Ascending aorta (tissue), 2 donors: Measurements from ENCODE around the gene MCC. TPM values are rescaled to one million over a fixed set of nuclear protein-coding genes. Genes with fewer than 3 reads are reported as not detected.
"Not testable (repeated sequence)": the region's sequence is repeated elsewhere in the genome, so short reads cannot be mapped to it uniquely, and the experiment has no call there.

Experiments
- DNase-seq, 2 donors: peaks; one replicate each; pipeline ENCODE4 v3.0.0-alpha.2; 2019; ENCODE audit warnings: low spot score in 2 of 2
- H3K27ac ChIP-seq, 2 donors: fragments of 200-600 bp; sonication (generic); one replicate each; pipeline ENCODE4 v1.5.1; 2016 to 2017; ENCODE audit warnings: mild to moderate bottlenecking in 1 of 2
- H3K27me3 ChIP-seq: fragments of 200-600 bp; sonication (generic); one replicate; pipeline ENCODE4 v1.5.1; 2017
- H3K36me3 ChIP-seq, 2 donors: fragments of 200-600 bp; sonication (generic); one replicate each; pipeline ENCODE4 v1.5.1; 2016
- H3K4me1 ChIP-seq, 2 donors: fragments of 200-600 bp; sonication (generic); one replicate each; pipeline ENCODE4 v1.5.1; 2016 to 2017; ENCODE audit warnings: mild to moderate bottlenecking in 1 of 2
- H3K4me3 ChIP-seq, 2 donors: fragments of 200-600 bp; sonication (generic); one replicate each; pipeline ENCODE4 v1.5.1; 2016 to 2017; ENCODE audit warnings: mild to moderate bottlenecking in 1 of 2
- H3K9me3 ChIP-seq, 2 donors: fragments of 200-600 bp; sonication (generic); one replicate each; pipeline ENCODE4 v1.5.1; 2016
- CTCF ChIP-seq, 3 experiments: fragments of 200-600 bp in 2 of 3; fragments of 450-650 bp in 1 of 3; sonication (generic) in 2 of 3; IDR thresholded peaks; one replicate each; pipeline ENCODE4 v1.5.1; 2016 to 2019; ENCODE audit warnings: antibody characterized with exemption in 3 of 3, mild to moderate bottlenecking in 1 of 3, moderate library complexity in 1 of 3
- intact Hi-C: fragments of 100-400 bp; cut with DNase I; formaldehyde crosslinking; loops from one replicate; pipeline ENCODE4 v1.15.1; 2023
- total RNA-seq: library from RNA; depleted of rRNA; stranded (reverse); fragments of >200 nt; gene quantifications from one replicate; pipeline ENCODE4 v1.1.0, GENCODE V29; 2016

Gene MCC
- total RNA-seq, 1 donor from 2014 or later: 67.9 TPM

- H3K4me3 ChIP-seq: no peak overlapping the region
- no peaks in the 10 kb centered on the region for H3K27me3 ChIP-seq
- DNase-seq: no peak
- H3K4me1 ChIP-seq: no peaks in the 10 kb centered on the region
- H3K27ac ChIP-seq: no peak overlapping the region
- intact Hi-C loops: loop anchor here (10.0 kb wide), 1 partner anchor 434 kb away; the partner anchor contains the start of gene YTHDC2
- TF ChIP-seq CTCF (IDR thresholded peaks at IDR 0.05): no peak
- H3K36me3 ChIP-seq: no peaks in the 10 kb centered on the region
- no peaks in the 10 kb centered on the region for H3K9me3 ChIP-seq
These were observed 407.0 kb downstream of the MCC start for GRCh38 chr5:113081091-113081839.

DNA sequence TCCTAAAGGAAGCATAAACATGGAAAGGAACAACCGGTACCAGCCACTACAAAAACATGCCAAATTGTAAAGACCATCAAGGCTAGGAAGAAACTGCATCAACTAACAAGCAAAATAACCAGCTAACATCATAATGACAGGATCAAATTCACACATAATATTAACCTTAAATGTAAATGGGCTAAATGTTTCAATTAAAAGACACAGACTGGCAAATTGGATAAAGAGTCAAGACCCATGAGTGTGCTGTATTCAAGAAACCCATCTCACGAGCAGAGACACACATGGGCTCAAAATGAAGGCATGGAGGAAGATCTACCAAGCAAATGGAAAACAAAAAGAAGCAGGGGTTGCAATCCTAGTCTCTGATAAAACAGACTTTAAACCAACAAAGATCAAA, 411.6 kb downstream of the MCC start:
- DNase-seq, H3K9me3 ChIP-seq, H3K4me1 ChIP-seq, intact Hi-C loops, H3K4me3 ChIP-seq, H3K36me3 ChIP-seq, H3K27me3 ChIP-seq, H3K27ac ChIP-seq: not testable (repeated sequence)

DNA sequence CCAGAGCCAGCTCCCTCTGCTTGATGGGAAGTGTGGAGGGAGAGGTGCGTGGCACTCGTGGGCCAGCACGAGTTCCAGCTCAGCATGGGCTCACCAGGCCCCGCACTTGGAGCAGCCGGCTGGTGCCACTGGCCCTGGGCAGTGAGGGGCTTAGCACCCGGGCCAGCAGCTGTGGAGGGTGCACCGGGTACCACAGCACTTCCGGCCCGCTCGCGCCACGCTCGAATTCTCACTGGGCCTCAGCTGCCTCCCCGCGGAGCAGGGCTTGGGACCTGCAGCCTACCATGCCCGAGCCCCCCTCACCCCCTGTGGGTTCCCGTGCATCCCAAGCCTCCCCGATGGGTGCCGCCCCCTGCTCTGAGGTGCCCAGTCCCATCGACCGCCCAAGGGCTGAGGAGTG, 413.2 kb downstream of the MCC start:
- no peaks in the 10 kb centered on the region for H3K4me1 ChIP-seq
- H3K27me3 ChIP-seq: no peaks in the 10 kb centered on the region
- H3K36me3 ChIP-seq: no peaks in the 10 kb centered on the region
- no peaks in the 10 kb centered on the region for H3K9me3 ChIP-seq
- H3K27ac ChIP-seq: no peak overlapping the region
- no peak for DNase-seq
- no peak overlapping the region for H3K4me3 ChIP-seq
- intact Hi-C loops: no loop called here
- TF ChIP-seq CTCF (IDR thresholded peaks at IDR 0.05): no peak

DNA sequence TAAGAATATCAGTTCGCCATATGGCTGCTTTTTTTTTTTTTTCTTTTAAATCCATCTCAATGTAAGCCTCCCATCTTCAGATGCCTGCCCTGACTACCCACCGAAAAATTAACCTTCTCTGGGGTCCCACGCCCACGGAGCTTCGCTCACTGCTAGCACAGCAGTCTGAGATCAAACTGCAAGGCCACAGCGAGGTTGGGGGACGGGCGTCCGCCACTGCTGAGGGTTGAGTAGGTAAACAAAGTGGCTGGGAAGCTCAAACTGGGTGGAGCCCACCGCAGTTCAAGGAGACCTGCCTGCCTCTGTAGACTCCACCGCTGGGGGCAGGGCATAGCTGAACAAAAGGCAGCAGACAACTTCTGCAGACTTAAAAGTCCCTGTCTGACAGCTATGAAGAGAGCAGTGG, 414.6 kb downstream of the MCC start:
- DNase-seq, H3K4me3 ChIP-seq, H3K27ac ChIP-seq, H3K9me3 ChIP-seq, H3K36me3 ChIP-seq, H3K27me3 ChIP-seq, H3K4me1 ChIP-seq, intact Hi-C loops: not testable (repeated sequence)

- Histone ChIP-seq H3K36me3 (peaks cover 0 to 8% of the 10 kb centered on the region in 2 donors), H3K4me1 (no peaks in the 10 kb centered on the region), H3K27ac (no peak overlapping the region), H3K4me3 (no peak overlapping the region), H3K27me3 (no peaks in the 10 kb centered on the region), H3K9me3 (no peaks in the 10 kb centered on the region)
- intact Hi-C loops: no loop called here
- DNase-seq: no peak
- TF ChIP-seq CTCF (IDR thresholded peaks at IDR 0.05): no peak
These were observed 416.9 kb downstream of the MCC start for GRCh38 chr5:113071401-113071800.

DNA sequence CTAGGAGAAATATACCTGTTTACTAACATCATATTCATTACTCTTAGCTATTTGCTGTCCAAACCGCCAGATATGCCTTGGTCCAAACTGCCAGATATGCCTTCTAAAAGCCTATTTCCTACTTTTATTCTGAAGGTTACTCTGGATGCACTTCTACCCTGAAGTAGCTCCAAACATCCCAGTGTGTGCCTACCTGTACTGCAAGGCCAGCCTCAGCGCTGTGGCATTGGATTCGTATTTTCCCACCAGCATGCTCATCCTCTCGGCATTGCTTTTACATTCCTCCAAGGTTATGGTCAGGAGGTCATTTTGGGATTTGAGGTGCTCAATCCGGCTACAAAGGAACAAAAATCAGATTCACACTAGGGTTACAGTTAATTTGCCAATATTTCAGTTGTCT, 417.4 kb downstream of the MCC start:
- Histone ChIP-seq H3K36me3 (peaks cover 0 to 8% of the 10 kb centered on the region in 2 donors), H3K4me1 (no peaks in the 10 kb centered on the region), H3K9me3 (no peaks in the 10 kb centered on the region), H3K27me3 (no peaks in the 10 kb centered on the region), H3K27ac (no peak overlapping the region), H3K4me3 (no peak overlapping the region)
- DNase-seq: no peak
- no peak for TF ChIP-seq CTCF (IDR thresholded peaks at IDR 0.05)
- intact Hi-C loops: no loop called here

- H3K27me3 ChIP-seq: no peaks in the 10 kb centered on the region
- peaks cover 0 to 8% of the 10 kb centered on the region in 2 donors for H3K36me3 ChIP-seq
- no peak overlapping the region for H3K4me3 ChIP-seq
- no peak for DNase-seq
- H3K9me3 ChIP-seq: no peaks in the 10 kb centered on the region
- intact Hi-C loops: no loop called here
- TF ChIP-seq CTCF (IDR thresholded peaks at IDR 0.05): no peak
- H3K4me1 ChIP-seq: no peaks in the 10 kb centered on the region
- no peak overlapping the region for H3K27ac ChIP-seq
These were observed 419.7 kb downstream of the MCC start for GRCh38 chr5:113068559-113068958.
